BJ (cell line): ENCODE data around the gene PGC. TPM values are rescaled to one million over a fixed set of nuclear protein-coding genes. Genes with fewer than 3 reads are reported as not detected.

Experiments
- CTCF ChIA-PET: fragments of 350-600 bp; formaldehyde crosslinking; extraction: SDS; loops from one replicate; lab custom pipeline; 2021; ENCODE audit warnings: antibody characterized with exemption, inconsistent platforms; lab: Yijun Ruan, JAX
- POLR2A ChIA-PET: fragments of 300-600 bp; sonication (Branson Sonifier 250); formaldehyde crosslinking; extraction: SDS; loops from one replicate; lab custom pipeline; 2021; ENCODE audit warnings: antibody characterized with exemption; lab: Charles Lee
- DNase-seq: peaks from one replicate; pipeline ENCODE4 v3.0.0-alpha.2; 2011; ENCODE audit warnings: low read depth
- H3K27me3 ChIP-seq: 2 replicates; pipeline ENCODE4 v1.6.0; 2011; ENCODE audit warnings: low read length; ENCODE audit not compliant: control insufficient read depth, insufficient read depth
- H3K36me3 ChIP-seq: 2 replicates; pipeline ENCODE4 v1.5.1; 2011; ENCODE audit warnings: low read length; ENCODE audit not compliant: control insufficient read depth, insufficient read depth
- H3K4me3 ChIP-seq: 2 replicates; pipeline ENCODE4 v1.5.1; 2011; ENCODE audit warnings: low read depth, mild to moderate bottlenecking, control low read depth, low read length
- CTCF ChIP-seq: IDR thresholded peaks from 2 replicates; pipeline ENCODE4 v1.5.1; 2011; ENCODE audit warnings: low read depth, mild to moderate bottlenecking, control low read depth, inconsistent platforms, low read length, moderate library complexity; ENCODE audit not compliant: insufficient read depth
- polyA minus RNA-seq: library from RNA; depleted of rRNA, polyadenylated mRNA; stranded (reverse); fragments of >200 nt; gene quantifications from 2 replicates; pipeline ENCODE4 v1.2.3, GENCODE V29; 2011; rRNA and poly(A)+ RNA removed
- polyA plus RNA-seq: library from polyadenylated mRNA; depleted of rRNA; stranded (reverse); fragments of >200 nt; gene quantifications from 2 replicates; pipeline ENCODE4 v1.2.3, GENCODE V29; 2011; rRNA removed

Gene PGC
- polyA plus RNA-seq: not detected in 2 replicates
- not detected in 2 replicates for polyA minus RNA-seq

GRCh38 chr6:41747256-41748101 lies at the start of gene PGC:
Gene PGC (minus strand): TSS chr6:41747397. CDS start chr6:41747334, 63 bp downstream.
- no peak for DNase-seq
- ChIA-PET POLR2A (no interaction called here), CTCF (interaction anchor here (1.2 to 2.7 kb wide), 3 partner anchors 10 to 29 kb away, joined by 3 to 9 read pairs (median 3); no protein-coding TSS in a partner anchor)
- Histone ChIP-seq H3K36me3 (no peaks in the 10 kb centered on the region), H3K27me3 (peaks cover 5% of the 10 kb centered on the region), H3K4me3 (no peak within 1 kb of the TSS)
- TF ChIP-seq CTCF: no peak

- TF ChIP-seq CTCF: no peak
- H3K4me3 ChIP-seq: no peak overlapping the region
- DNase-seq: no peak
- ChIA-PET POLR2A (no interaction called here), CTCF (interaction anchor here (3.8 kb wide), 1 partner anchor 247 kb away, joined by 21 read pairs; no protein-coding TSS in a partner anchor)
- H3K36me3 ChIP-seq: peaks cover 1% of the 10 kb centered on the region; the same call in 1 of the 2 replicates
- H3K27me3 ChIP-seq: no peaks in the 10 kb centered on the region
Observed at GRCh38 chr6:41796474-41796873, 49.3 kb upstream of the PGC start.

- Histone ChIP-seq H3K36me3 (no peaks in the 10 kb centered on the region; the same call in 1 of the 2 replicates), H3K27me3 (no peaks in the 10 kb centered on the region), H3K4me3 (no peak overlapping the region)
- CTCF ChIA-PET: interaction anchor here (1.0 to 2.4 kb wide), 3 partner anchors 9 to 251 kb away, joined by 3 to 13 read pairs (median 4); no protein-coding TSS in a partner anchor
- no peak for DNase-seq
- no peak for TF ChIP-seq CTCF
- POLR2A ChIA-PET: no interaction called here
Observed at GRCh38 chr6:41791984-41792383, 44.8 kb upstream of the PGC start.

- Histone ChIP-seq H3K36me3 (no peaks in the 10 kb centered on the region; the same call in 1 of the 2 replicates), H3K4me3 (no peak overlapping the region), H3K27me3 (no peaks in the 10 kb centered on the region)
- no peak for DNase-seq
- POLR2A ChIA-PET: no interaction called here
- CTCF ChIA-PET: interaction anchor here (1.0 to 2.4 kb wide), 4 partner anchors 9 to 253 kb away, joined by 3 to 13 read pairs (median 4); no protein-coding TSS in a partner anchor
- no peak for TF ChIP-seq CTCF
Observed at GRCh38 chr6:41791305-41791704, 44.1 kb upstream of the PGC start.

- H3K4me3 ChIP-seq: no peak overlapping the region
- POLR2A ChIA-PET: no interaction called here
Observed at GRCh38 chr6:41790045-41790444, 42.8 kb upstream of the PGC start.

More at GRCh38 chr6:41790045-41790444, 42.8 kb upstream of the PGC start:
- Histone ChIP-seq H3K27me3 (no peaks in the 10 kb centered on the region), H3K36me3 (no peaks in the 10 kb centered on the region; the same call in 1 of the 2 replicates)
- no peak for DNase-seq
- TF ChIP-seq CTCF: no peak
- CTCF ChIA-PET: interaction anchor here (2.4 to 3.9 kb wide), 2 partner anchors 11 to 132 kb away, joined by 13 to 26 read pairs; partner anchors contain the start of genes BYSL and MED20
